ENCODE results near the gene DAB1. TPM values are rescaled to one million over a fixed set of nuclear protein-coding genes. Genes with fewer than 3 reads are reported as not detected.

DAB1 gene
- total RNA-seq, 1 experiment from 2014 or later: not detected

DNA sequence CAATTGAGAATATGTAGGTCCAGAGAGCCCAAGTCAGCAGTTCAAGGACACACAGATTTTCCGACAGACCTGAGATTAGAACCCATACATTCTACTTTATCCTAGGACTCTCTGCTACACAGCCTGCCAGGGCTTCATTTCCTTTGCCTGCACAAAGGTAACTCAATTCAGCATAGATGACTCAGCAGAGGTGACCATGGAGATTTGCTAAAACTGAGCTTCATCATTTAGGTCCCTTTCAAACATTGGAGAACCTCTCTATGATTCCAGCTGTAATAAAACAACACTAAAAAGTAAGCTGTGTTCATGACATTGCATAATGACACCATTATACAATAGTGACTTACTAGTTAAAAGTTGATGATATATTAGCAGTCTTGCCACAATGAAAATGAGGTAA is 22.2 kb downstream of the DAB1 start:
- Histone ChIP-seq H3K4me3 (replicated peaks in 1 of 2; ENCODE audit: low read depth in 1 of 2, low read length in 2 of 2) (no peak overlapping the region), H3K36me3 (ENCODE audit: control insufficient read depth in 1 of 2, insufficient read depth in 2 of 2, low read length in 2 of 2) (no peaks in the 10 kb centered on the region), H3K9me3 (ENCODE audit: control insufficient read depth in 1 of 2, insufficient read depth in 1 of 2, low read depth in 1 of 2, low read length in 2 of 2) (no peaks in the 10 kb centered on the region), H3K9me2 (ENCODE audit: insufficient read depth) (no peaks in the 10 kb centered on the region), H3K27ac (ENCODE audit: low read depth, low read length) (no peak overlapping the region), H3K4me2 (ENCODE audit: low read length) (no peak overlapping the region), H3K79me2 (ENCODE audit: insufficient read depth, low read length) (no peaks in the 10 kb centered on the region), H3K27me3 (ENCODE audit: insufficient read depth, low read length) (no peaks in the 10 kb centered on the region), H2AFZ (ENCODE audit: low read depth, low read length, poor library complexity, severe bottlenecking) (no peak overlapping the region), H3K4me1 (ENCODE audit: control insufficient read depth in 1 of 2, insufficient read depth in 2 of 2, low read length in 2 of 2) (no peaks in the 10 kb centered on the region), H3K9ac (ENCODE audit: low read length) (no peak overlapping the region), H4K20me1 (ENCODE audit: insufficient read depth) (no peaks in the 10 kb centered on the region)
- ATAC-seq (no peak), DNase-seq (ENCODE audit: low read depth, low spot score) (no peak)
- RAD21 ChIA-PET (ENCODE audit: low non-redundant PET in 1 of 2, low total read pairs in 2 of 2, uncharacterized antibody in 2 of 2, unreplicated experiment in 2 of 2): no interaction called here
- TF ChIP-seq RAD21 (IDR thresholded peaks at IDR 0.05; ENCODE audit: low read depth): no peak
- no peak for TF ChIP-seq ZNF274 (IDR thresholded peaks at IDR 0.05; ENCODE audit: low read depth, low read length)
- TF ChIP-seq SRF (IDR thresholded peaks at IDR 0.05; ENCODE audit: low read depth): no peak
- TF ChIP-seq JUND (IDR thresholded peaks at IDR 0.05): no peak
- no peak for TF ChIP-seq ZBTB33 (IDR thresholded peaks at IDR 0.05; ENCODE audit: extremely low read depth, insufficient replicate concordance, low read length)
- no peak for TF ChIP-seq ATF3 (IDR thresholded peaks at IDR 0.05)
- TF ChIP-seq EZH2phosphoT487 (IDR thresholded peaks at IDR 0.05; ENCODE audit: borderline replicate concordance): no peak
- TF ChIP-seq CEBPB (IDR thresholded peaks at IDR 0.05; ENCODE audit: low read depth): no peak
- TF ChIP-seq, protein P1, sequence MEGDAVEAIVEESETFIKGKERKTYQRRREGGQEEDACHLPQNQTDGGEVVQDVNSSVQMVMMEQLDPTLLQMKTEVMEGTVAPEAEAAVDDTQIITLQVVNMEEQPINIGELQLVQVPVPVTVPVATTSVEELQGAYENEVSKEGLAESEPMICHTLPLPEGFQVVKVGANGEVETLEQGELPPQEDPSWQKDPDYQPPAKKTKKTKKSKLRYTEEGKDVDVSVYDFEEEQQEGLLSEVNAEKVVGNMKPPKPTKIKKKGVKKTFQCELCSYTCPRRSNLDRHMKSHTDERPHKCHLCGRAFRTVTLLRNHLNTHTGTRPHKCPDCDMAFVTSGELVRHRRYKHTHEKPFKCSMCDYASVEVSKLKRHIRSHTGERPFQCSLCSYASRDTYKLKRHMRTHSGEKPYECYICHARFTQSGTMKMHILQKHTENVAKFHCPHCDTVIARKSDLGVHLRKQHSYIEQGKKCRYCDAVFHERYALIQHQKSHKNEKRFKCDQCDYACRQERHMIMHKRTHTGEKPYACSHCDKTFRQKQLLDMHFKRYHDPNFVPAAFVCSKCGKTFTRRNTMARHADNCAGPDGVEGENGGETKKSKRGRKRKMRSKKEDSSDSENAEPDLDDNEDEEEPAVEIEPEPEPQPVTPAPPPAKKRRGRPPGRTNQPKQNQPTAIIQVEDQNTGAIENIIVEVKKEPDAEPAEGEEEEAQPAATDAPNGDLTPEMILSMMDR (IDR thresholded peaks at IDR 0.05 in 2 of 3, conservative IDR thresholded peaks at IDR 0.05 in 1 of 3; ENCODE audit: borderline replicate concordance in 1 of 3, insufficient read depth in 1 of 3, low read depth in 2 of 3, low read length in 2 of 3): no peak
- TF ChIP-seq EGR1 (IDR thresholded peaks at IDR 0.05; ENCODE audit: low read depth): no peak
- TF ChIP-seq YY1 (IDR thresholded peaks at IDR 0.05; ENCODE audit: extremely low read depth, insufficient replicate concordance, low read depth, low read length): no peak
- intact Hi-C loops (cut with micrococcal nuclease): no loop called here
- CTCF ChIA-PET: no interaction called here
- no TSS peak for BruUV-seq (replicated peaks)
- POLR2A ChIA-PET: no interaction called here

Measured in HCT116 (cell line).